Activated B cell treated with CpG ODN at 0.5 μM for 24 hours (primary cell): ENCODE results near the gene FOXF1. TPM values are rescaled to one million over a fixed set of nuclear protein-coding genes. Genes with fewer than 3 reads are reported as not detected.

Experiments
- ATAC-seq: fragments of 200-7000 bp; cut with Tn5 transposase; one replicate; pipeline ENCODE4 v1.10.0; 2021; ENCODE audit warnings: low read depth, mild to moderate bottlenecking, moderate library complexity
- CTCF ChIA-PET: fragments of 350-600 bp; sonication (Branson Sonifier 250); formaldehyde crosslinking; loops from one replicate; lab custom pipeline; 2021; ENCODE audit warnings: antibody characterized with exemption; lab: Charles Lee
- POLR2A ChIA-PET: fragments of 350-600 bp; sonication (Branson Sonifier 250); formaldehyde crosslinking; loops from one replicate; lab custom pipeline; 2021; ENCODE audit warnings: antibody characterized with exemption; lab: Charles Lee
- DNase-seq: peaks from one replicate; pipeline ENCODE4 v3.0.0; 2022
- H3K27ac Mint-ChIP-seq: one replicate; pipeline ENCODE4 v1.8.0; 2020; ENCODE audit warnings: mixed read lengths
- H3K27me3 Mint-ChIP-seq: one replicate; pipeline ENCODE4 v1.8.0; 2021; ENCODE audit warnings: mixed read lengths
- H3K36me3 Mint-ChIP-seq: one replicate; pipeline ENCODE4 v1.8.0; 2021; ENCODE audit warnings: low read depth, mixed read lengths
- H3K4me1 Mint-ChIP-seq: one replicate; pipeline ENCODE4 v1.8.0; 2021; ENCODE audit warnings: mixed read lengths
- H3K4me3 Mint-ChIP-seq: one replicate; pipeline ENCODE4 v1.8.0; 2020; ENCODE audit warnings: mild to moderate bottlenecking, mixed read lengths
- H3K9me3 Mint-ChIP-seq: one replicate; pipeline ENCODE4 v1.8.0; 2020; ENCODE audit warnings: mixed read lengths
- intact Hi-C: fragments of 100-400 bp; cut with micrococcal nuclease; formaldehyde crosslinking; loops from one replicate; pipeline ENCODE4 v1.15.1; 2024
- total RNA-seq: library from RNA; stranded (reverse); gene quantifications from 2 replicates; pipeline ENCODE4 v1.2.3, GENCODE V29; 2022
- TF ChIP-seq, protein P1 (sequence below): fragments of 200-600 bp; IDR thresholded peaks from one replicate; pipeline ENCODE4 v1.8.0; 2022; ENCODE audit warnings: antibody characterized with exemption, mild to moderate bottlenecking

The FOXF1 gene
- total RNA-seq, 1 donor from 2014 or later, result not detected

DNA sequence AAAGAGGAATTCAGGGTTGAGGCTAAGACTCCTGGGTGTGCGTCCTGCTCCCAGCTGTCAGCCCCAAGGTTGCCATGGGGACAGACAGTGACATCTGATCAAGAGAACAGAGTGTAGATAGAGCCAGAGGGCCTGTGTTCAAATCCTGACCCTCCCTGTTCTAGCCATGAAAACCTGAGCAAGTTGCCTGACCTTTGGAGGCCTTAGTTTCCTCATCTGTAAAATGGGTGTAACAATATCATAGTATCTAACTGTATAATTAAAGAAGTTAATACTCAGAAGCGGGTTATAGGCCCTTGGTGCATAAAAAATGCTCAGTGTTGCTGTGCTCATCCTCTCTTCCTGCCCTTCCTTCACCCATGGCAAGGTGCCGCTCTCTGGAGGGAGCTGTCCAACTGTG is 28.7 kb upstream of the FOXF1 start:
- TF ChIP-seq, protein P1, sequence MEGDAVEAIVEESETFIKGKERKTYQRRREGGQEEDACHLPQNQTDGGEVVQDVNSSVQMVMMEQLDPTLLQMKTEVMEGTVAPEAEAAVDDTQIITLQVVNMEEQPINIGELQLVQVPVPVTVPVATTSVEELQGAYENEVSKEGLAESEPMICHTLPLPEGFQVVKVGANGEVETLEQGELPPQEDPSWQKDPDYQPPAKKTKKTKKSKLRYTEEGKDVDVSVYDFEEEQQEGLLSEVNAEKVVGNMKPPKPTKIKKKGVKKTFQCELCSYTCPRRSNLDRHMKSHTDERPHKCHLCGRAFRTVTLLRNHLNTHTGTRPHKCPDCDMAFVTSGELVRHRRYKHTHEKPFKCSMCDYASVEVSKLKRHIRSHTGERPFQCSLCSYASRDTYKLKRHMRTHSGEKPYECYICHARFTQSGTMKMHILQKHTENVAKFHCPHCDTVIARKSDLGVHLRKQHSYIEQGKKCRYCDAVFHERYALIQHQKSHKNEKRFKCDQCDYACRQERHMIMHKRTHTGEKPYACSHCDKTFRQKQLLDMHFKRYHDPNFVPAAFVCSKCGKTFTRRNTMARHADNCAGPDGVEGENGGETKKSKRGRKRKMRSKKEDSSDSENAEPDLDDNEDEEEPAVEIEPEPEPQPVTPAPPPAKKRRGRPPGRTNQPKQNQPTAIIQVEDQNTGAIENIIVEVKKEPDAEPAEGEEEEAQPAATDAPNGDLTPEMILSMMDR, result no peak
- Mint-ChIP-seq H3K4me1 (no peaks in the 10 kb centered on the region), H3K4me3 (no peak overlapping the region), H3K27me3 (peaks cover 45% of the 10 kb centered on the region), H3K27ac (no peak overlapping the region), H3K36me3 (no peaks in the 10 kb centered on the region), H3K9me3 (peaks cover 11% of the 10 kb centered on the region)
- intact Hi-C loops, result no loop called here
- no peak for DNase-seq
- POLR2A ChIA-PET, result no interaction called here
- CTCF ChIA-PET, result no interaction called here
- ATAC-seq, result no peak

DNA sequence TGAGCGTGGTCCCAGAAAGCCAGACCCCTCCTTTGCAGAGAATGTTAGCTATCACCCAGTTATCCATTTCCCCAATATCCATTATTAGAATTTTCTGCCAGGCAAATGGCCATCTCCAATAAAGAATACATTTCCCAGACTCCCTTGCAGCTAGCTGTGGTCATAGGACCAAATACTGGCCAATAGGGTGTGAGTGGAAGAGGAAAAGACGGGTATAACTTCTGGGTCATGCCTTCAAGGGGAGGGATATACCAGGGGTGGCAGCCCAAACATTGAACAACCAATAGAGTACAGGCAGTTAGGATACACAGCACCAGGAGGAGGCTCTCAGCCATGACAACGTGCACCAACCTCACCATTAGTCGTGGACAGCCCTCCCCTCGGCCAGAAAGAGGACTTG is 26.1 kb upstream of the FOXF1 start:
- H3K4me1 Mint-ChIP-seq, result no peaks in the 10 kb centered on the region
- H3K9me3 Mint-ChIP-seq, result peaks cover 11% of the 10 kb centered on the region
- POLR2A ChIA-PET, result no interaction called here
- no peak for DNase-seq
- H3K27me3 Mint-ChIP-seq, result peaks cover 38% of the 10 kb centered on the region
- no peak overlapping the region for H3K4me3 Mint-ChIP-seq
- CTCF ChIA-PET, result no interaction called here
- H3K36me3 Mint-ChIP-seq, result no peaks in the 10 kb centered on the region
- no peak overlapping the region for H3K27ac Mint-ChIP-seq
- no peak for ATAC-seq
- intact Hi-C loops, result no loop called here
- TF ChIP-seq, protein P1, result no peak

DNA sequence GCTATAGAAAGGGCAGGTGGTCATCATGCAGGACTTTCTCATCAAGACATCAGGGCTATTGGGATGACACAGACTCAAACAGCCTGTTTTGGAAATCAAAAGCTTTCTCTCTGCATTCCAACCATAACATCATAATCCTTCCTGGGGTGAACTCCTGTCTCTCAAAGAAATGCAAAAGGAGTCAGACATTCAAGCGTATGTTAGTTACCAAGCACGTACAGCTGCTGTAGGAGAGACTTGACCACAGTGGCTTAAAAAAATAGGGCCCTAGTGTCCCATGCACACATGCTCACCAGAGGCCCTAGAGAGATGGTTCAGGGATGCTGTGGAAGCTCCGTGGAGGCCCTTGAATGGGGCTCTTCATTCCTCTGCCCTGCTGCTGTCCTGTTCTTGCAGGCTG is 24.6 kb upstream of the FOXF1 start:
- intact Hi-C loops, result no loop called here
- Mint-ChIP-seq H3K4me3 (no peak overlapping the region), H3K27me3 (peaks cover 47% of the 10 kb centered on the region), H3K9me3 (peaks cover 11% of the 10 kb centered on the region), H3K36me3 (no peaks in the 10 kb centered on the region), H3K27ac (no peak overlapping the region), H3K4me1 (no peaks in the 10 kb centered on the region)
- POLR2A ChIA-PET, result no interaction called here
- CTCF ChIA-PET, result no interaction called here
- no peak for DNase-seq
- TF ChIP-seq, protein P1, result no peak
- ATAC-seq, result no peak

DNA sequence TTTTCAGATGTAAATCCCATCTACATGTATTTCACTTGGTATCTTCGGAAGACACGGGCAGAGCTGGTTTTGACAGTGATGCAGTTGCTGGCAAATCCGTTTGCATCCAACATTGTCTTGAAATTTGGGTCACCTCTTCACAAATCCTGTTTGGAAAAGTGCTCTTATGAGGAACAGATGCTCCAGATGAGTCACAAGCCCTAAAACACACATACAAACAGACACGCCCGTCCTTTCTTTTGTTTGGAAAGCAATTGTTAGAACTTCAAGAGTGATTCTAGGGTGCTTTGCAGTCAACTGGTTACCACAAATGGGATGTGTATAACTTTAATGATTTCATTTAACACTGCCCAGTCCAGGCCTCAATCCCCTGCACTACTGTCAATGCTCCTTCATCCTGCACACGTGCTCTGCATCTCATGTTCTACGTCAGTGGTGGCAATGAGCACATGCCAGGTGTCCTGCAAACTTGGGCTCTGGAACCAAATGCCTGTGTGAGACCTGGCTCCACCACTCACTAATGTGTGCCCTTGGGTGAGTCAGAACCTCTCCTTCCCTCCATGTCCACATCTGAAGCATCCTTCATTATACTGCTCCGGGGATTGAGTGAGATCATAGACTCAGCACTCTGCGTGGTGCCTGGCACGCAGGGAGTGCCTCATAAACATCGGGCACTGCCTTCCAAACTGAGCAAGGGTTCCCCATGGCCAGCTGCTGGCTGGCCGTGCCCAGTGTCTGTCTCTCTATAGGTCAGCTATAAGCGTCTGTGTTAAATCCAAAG is 19.3 kb upstream of the FOXF1 start:
- TF ChIP-seq, protein P1, result no peak
- intact Hi-C loops, result no loop called here
- Mint-ChIP-seq H3K36me3 (no peaks in the 10 kb centered on the region), H3K27ac (no peak overlapping the region), H3K9me3 (no peaks in the 10 kb centered on the region), H3K4me3 (no peak overlapping the region), H3K27me3 (peaks cover 69% of the 10 kb centered on the region), H3K4me1 (no peaks in the 10 kb centered on the region)
- ChIA-PET POLR2A (no interaction called here), CTCF (no interaction called here)
- no peak for DNase-seq
- no peak for ATAC-seq

DNA sequence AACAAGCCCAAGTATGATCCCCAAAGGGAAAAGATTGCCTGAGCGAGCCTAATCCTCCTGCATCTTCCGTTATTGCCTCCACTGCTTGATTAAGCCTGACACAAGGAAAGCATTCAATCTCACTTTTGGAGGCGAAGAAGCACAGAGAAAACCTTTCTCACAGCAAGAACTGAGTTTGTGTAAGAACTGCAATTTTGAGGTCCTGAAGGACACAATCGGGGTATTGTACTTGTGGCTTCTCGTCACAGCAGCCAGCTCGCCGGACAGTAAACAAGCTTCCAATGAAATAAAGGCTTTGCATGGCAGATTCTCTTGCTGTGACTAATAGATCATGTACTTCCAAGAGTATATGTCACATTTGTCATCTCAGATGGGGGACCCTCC is 18.7 kb upstream of the FOXF1 start:
- Mint-ChIP-seq H3K36me3 (no peaks in the 10 kb centered on the region), H3K4me3 (no peak overlapping the region), H3K4me1 (no peaks in the 10 kb centered on the region), H3K27me3 (peaks cover 68% of the 10 kb centered on the region), H3K9me3 (no peaks in the 10 kb centered on the region), H3K27ac (no peak overlapping the region)
- ChIA-PET POLR2A (no interaction called here), CTCF (no interaction called here)
- DNase-seq (no peak), ATAC-seq (no peak)
- TF ChIP-seq, protein P1, result no peak
- intact Hi-C loops, result no loop called here
